Measurements from ENCODE around the gene SH3GL3.
A peak's percentile ranks its signal among the peaks of the same experiment; 100 is the strongest.

Gene SH3GL3

GRCh38 chr15:83445643-83446042, 1.5 kb upstream of the SH3GL3 start:
- Mint-ChIP-seq H3K4me1 (peaks cover 6% of the 10 kb centered on the region), H3K9me3 (peaks cover 3% of the 10 kb centered on the region), H3K27ac (no peak overlapping the region), H3K36me3 (no peaks in the 10 kb centered on the region), H3K4me3 (no peak overlapping the region)
- DNase-seq (ENCODE audit: low spot score in 2 of 2) (no peak), ATAC-seq (no peak)

GRCh38 chr15:83446417-83446816, 724 bp upstream of the SH3GL3 start:
- Mint-ChIP-seq H3K9me3 (peaks cover 3% of the 10 kb centered on the region), H3K4me1 (peaks cover 6% of the 10 kb centered on the region), H3K27ac (no peak overlapping the region), H3K36me3 (no peaks in the 10 kb centered on the region), H3K4me3 (peak overlapping the region; percentile 28)
- ATAC-seq (no peak), DNase-seq (ENCODE audit: low spot score in 2 of 2) (no peak)

DNA sequence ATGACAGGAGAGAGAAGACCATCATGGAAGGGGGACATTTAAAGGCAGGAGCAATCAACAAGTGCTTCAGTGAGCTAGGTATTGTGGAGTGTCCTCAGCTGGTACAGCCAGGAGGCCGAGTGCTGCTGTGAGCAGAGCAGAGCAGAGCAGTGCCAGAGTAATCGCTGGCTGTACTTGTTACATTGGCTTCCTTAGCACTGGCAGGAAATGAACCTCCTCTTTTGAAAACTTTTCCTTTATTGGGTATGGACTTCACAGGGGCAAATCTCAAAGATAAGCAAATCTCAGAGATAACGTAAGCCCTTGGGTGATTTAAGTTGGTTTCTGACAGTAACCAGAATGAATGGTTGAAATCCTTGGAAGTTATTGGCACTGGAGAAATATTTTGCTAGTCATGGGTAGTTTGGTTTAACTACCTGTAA, 2.1 kb downstream of the SH3GL3 start:
- no peak overlapping the region for H3K4me3 Mint-ChIP-seq
- no peak for DNase-seq (ENCODE audit: low spot score in 2 of 2)

DNA sequence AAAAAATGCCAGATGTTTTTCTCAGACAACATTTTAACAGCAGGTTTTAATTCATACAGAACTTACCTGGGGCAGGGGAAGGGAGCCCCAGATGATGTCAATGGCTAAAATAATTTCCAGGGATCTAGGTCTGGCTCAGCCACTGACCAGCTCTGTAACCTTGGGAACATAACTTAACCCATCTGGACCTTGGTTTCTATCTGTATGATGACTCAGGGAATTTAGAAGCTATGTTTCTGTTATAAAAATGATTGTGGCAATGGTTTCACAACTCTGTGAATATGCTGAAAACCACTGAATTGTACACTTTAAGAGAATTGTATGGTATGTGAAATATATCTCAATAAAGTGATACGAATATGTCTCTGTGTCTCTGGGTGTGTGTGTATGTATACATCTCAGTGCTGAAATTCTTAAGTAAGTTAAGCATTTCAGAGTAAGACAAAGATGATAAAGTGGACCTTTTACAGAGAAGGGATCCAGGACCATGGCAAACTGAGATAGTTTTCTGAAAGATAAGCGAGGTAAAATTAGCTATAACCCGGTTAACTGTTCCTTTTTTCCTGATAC, 2.9 kb downstream of the SH3GL3 start:
- DNase-seq (ENCODE audit: low spot score in 2 of 2), result no peak
- no peaks in the 10 kb centered on the region for H3K36me3 Mint-ChIP-seq

More for the DNA sequence above, 2.1 kb downstream of the SH3GL3 start:
- H3K27ac Mint-ChIP-seq, result no peak overlapping the region
- H3K4me1 Mint-ChIP-seq, result peaks cover 6% of the 10 kb centered on the region
- peaks cover 3% of the 10 kb centered on the region for H3K9me3 Mint-ChIP-seq
- H3K36me3 Mint-ChIP-seq, result no peaks in the 10 kb centered on the region
- ATAC-seq, result no peak

DNA sequence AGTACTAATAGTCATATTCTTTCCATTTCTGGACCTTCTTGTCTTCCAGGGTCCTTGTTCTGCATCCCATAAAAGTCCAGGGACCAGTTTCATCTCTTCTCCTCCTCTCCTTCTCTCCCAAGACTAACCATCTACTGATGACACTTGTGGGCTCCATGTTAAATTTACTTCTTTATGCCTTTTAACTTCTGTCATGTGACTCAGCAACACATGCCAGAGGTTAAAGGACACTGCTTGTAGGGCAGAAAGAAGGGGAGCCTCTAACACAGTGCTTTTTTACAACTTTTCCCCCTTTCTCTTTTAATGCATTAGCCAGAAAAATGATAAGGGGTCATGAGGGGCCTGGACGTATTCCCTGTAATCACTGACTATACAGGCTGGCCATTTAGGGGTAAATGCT, 10.0 kb downstream of the SH3GL3 start:
- ATAC-seq (no peak), DNase-seq (ENCODE audit: low spot score in 2 of 2) (no peak)
- no peak overlapping the region for H3K27ac Mint-ChIP-seq
- H3K36me3 Mint-ChIP-seq, result no peaks in the 10 kb centered on the region
- H3K4me1 Mint-ChIP-seq, result no peaks in the 10 kb centered on the region
- H3K9me3 Mint-ChIP-seq, result peaks cover 3% of the 10 kb centered on the region
- no peak overlapping the region for H3K4me3 Mint-ChIP-seq

More for the DNA sequence above, 2.9 kb downstream of the SH3GL3 start:
- no peak for ATAC-seq
- H3K4me1 Mint-ChIP-seq, result peaks cover 6% of the 10 kb centered on the region
- no peak overlapping the region for H3K27ac Mint-ChIP-seq
- no peak overlapping the region for H3K4me3 Mint-ChIP-seq
- H3K9me3 Mint-ChIP-seq, result peaks cover 3% of the 10 kb centered on the region

GRCh38 chr15:83458381-83458780, 11.2 kb downstream of the SH3GL3 start:
- no peak for ATAC-seq
- no peaks in the 10 kb centered on the region for H3K4me1 Mint-ChIP-seq

GRCh38 chr15:83462026-83462425, 14.9 kb downstream of the SH3GL3 start:
- Mint-ChIP-seq H3K27ac (no peak overlapping the region), H3K4me3 (no peak overlapping the region), H3K4me1 (no peaks in the 10 kb centered on the region), H3K9me3 (peaks cover 3% of the 10 kb centered on the region), H3K36me3 (no peaks in the 10 kb centered on the region)
- DNase-seq (ENCODE audit: low spot score in 2 of 2) (no peak), ATAC-seq (no peak)

More at GRCh38 chr15:83458381-83458780, 11.2 kb downstream of the SH3GL3 start:
- DNase-seq (ENCODE audit: low spot score in 2 of 2), result no peak
- Mint-ChIP-seq H3K4me3 (no peak overlapping the region), H3K9me3 (peaks cover 3% of the 10 kb centered on the region), H3K27ac (no peak overlapping the region), H3K36me3 (no peaks in the 10 kb centered on the region)

DNA sequence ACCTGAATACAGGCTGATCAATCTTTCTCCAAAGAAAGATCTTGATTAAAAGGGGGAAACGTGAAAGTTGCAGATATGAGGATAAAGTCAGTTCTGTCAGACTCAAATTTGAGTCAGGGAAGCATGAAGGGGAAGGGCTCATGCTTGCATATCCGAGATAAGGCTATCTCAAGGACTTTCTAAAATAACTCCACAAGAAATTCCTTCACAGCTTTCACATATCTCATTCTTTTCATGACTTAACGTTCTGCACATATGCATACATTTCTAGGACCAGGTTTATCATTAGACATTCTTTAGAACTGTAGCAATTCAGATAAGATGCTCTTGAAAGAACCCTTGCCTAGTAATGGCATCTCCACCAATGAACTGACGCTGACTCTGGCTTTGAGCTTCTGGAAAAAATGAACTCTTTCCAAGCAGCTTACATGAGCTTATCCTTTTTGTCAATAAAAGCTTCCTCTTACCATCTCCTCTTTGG, 15.9 kb downstream of the SH3GL3 start:
- DNase-seq (ENCODE audit: low spot score in 2 of 2) (no peak), ATAC-seq (no peak)
- H3K4me1 Mint-ChIP-seq, result no peaks in the 10 kb centered on the region
- no peaks in the 10 kb centered on the region for H3K36me3 Mint-ChIP-seq
- H3K4me3 Mint-ChIP-seq, result no peak overlapping the region
- H3K9me3 Mint-ChIP-seq, result peaks cover 3% of the 10 kb centered on the region
- no peak overlapping the region for H3K27ac Mint-ChIP-seq

DNA sequence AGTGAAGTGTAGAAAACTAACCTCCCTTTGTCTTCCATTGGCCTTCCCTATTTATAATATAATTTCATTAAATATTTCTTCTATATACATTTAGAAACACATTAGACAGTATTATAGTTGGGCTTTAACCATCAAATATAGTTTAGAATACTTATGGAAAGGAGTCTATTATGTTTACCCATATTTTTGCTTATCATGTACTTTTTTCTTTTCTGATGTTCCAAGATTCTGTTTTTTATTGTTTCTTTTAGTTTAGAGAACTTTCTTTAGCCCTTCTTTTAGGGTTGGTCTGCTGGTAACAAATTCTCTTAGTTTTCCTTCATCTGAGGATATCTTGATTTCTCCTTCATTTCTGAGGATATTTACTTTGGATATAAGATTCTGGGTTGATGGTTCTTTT, 23.7 kb downstream of the SH3GL3 start:
- Mint-ChIP-seq H3K36me3 (no peaks in the 10 kb centered on the region), H3K27ac (no peak overlapping the region), H3K4me1 (no peaks in the 10 kb centered on the region), H3K4me3 (no peak overlapping the region), H3K9me3 (peaks cover 3% of the 10 kb centered on the region)
- no peak for ATAC-seq
- no peak for DNase-seq (ENCODE audit: low spot score in 2 of 2)

DNA sequence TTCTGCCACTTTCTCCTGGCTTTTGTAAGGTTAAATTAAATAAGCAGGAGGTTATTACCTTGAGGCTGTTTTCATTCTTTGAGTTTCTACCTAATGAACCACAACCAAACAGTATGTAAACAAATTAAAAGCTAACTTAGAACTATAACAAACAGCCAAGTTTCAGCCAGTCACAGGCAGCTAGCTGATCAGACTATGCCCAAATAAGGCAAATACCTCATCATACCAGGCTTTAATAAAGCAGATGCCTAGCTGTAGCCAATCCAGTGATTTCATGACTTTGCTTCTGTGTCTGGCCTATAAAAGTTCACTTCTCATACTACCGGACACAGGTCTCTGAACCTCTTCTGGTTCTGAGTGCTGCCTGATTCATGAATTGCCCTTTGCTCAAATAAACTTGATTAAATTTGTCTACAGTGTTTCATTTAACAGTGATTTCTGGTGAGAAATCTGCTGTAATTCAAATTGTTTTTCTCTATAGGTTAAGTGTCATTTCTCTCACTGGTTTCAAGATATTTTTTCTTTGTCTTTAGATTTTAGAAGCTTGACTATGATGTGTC, 24.2 kb downstream of the SH3GL3 start:
- peaks cover 3% of the 10 kb centered on the region for H3K9me3 Mint-ChIP-seq
- H3K36me3 Mint-ChIP-seq, result no peaks in the 10 kb centered on the region
- no peak for ATAC-seq
- no peak overlapping the region for H3K27ac Mint-ChIP-seq
- no peaks in the 10 kb centered on the region for H3K4me1 Mint-ChIP-seq
- DNase-seq (ENCODE audit: low spot score in 2 of 2), result no peak
- H3K4me3 Mint-ChIP-seq, result no peak overlapping the region

GRCh38 chr15:83472151-83472550, 25.0 kb downstream of the SH3GL3 start:
- DNase-seq (ENCODE audit: low spot score in 2 of 2), result no peak
- no peak overlapping the region for H3K4me3 Mint-ChIP-seq
- peaks cover 3% of the 10 kb centered on the region for H3K9me3 Mint-ChIP-seq
- no peaks in the 10 kb centered on the region for H3K4me1 Mint-ChIP-seq
- no peaks in the 10 kb centered on the region for H3K36me3 Mint-ChIP-seq
- H3K27ac Mint-ChIP-seq, result no peak overlapping the region
- ATAC-seq, result no peak

DNA sequence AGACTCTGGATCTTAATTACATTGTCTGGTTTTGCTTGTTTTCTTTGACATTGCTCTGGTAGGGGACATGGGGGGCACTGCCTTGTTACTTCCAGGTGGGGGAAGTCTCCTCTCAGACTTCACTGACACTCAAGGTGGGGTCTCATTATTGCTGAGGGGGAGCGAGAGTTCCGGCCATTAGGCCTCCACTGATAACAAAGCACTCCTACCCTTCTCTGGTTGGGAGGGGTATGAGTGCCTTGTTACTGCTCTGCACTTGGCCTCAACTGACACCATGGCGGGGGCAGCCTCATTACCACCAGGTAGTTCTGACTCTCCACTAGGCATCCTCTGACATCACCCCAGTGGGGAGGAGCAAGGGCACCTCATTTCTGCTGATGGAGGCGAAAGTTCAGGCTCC, 25.7 kb downstream of the SH3GL3 start:
- DNase-seq (ENCODE audit: low spot score in 2 of 2), result no peak
- no peak overlapping the region for H3K4me3 Mint-ChIP-seq
- H3K27ac Mint-ChIP-seq, result no peak overlapping the region
- ATAC-seq, result no peak
- no peaks in the 10 kb centered on the region for H3K4me1 Mint-ChIP-seq
- peaks cover 3% of the 10 kb centered on the region for H3K9me3 Mint-ChIP-seq
- no peaks in the 10 kb centered on the region for H3K36me3 Mint-ChIP-seq

GRCh38 chr15:83474578-83474977, 27.4 kb downstream of the SH3GL3 start:
- Mint-ChIP-seq H3K27ac (no peak overlapping the region), H3K4me1 (no peaks in the 10 kb centered on the region)

GRCh38 chr15:83475551-83475950, 28.4 kb downstream of the SH3GL3 start:
- H3K27ac Mint-ChIP-seq, result no peak overlapping the region
- no peaks in the 10 kb centered on the region for H3K9me3 Mint-ChIP-seq
- H3K36me3 Mint-ChIP-seq, result no peaks in the 10 kb centered on the region
- DNase-seq (ENCODE audit: low spot score in 2 of 2) (no peak), ATAC-seq (no peak)
- H3K4me1 Mint-ChIP-seq, result no peaks in the 10 kb centered on the region
- no peak overlapping the region for H3K4me3 Mint-ChIP-seq

More at GRCh38 chr15:83474578-83474977, 27.4 kb downstream of the SH3GL3 start:
- no peak for ATAC-seq
- H3K9me3 Mint-ChIP-seq, result no peaks in the 10 kb centered on the region
- no peaks in the 10 kb centered on the region for H3K36me3 Mint-ChIP-seq
- no peak overlapping the region for H3K4me3 Mint-ChIP-seq
- no peak for DNase-seq (ENCODE audit: low spot score in 2 of 2)

- Mint-ChIP-seq H3K9me3 (no peaks in the 10 kb centered on the region), H3K27ac (no peak overlapping the region), H3K4me1 (no peaks in the 10 kb centered on the region), H3K36me3 (no peaks in the 10 kb centered on the region), H3K4me3 (no peak overlapping the region)
- ATAC-seq (no peak), DNase-seq (ENCODE audit: low spot score in 2 of 2) (no peak)
Observed at GRCh38 chr15:83476066-83476465, 28.9 kb downstream of the SH3GL3 start.

- no peaks in the 10 kb centered on the region for H3K36me3 Mint-ChIP-seq
- no peak for ATAC-seq
- H3K27ac Mint-ChIP-seq, result no peak overlapping the region
- H3K4me3 Mint-ChIP-seq, result no peak overlapping the region
- no peaks in the 10 kb centered on the region for H3K9me3 Mint-ChIP-seq
- no peaks in the 10 kb centered on the region for H3K4me1 Mint-ChIP-seq
- no peak for DNase-seq (ENCODE audit: low spot score in 2 of 2)
Observed at GRCh38 chr15:83476708-83477107, 29.6 kb downstream of the SH3GL3 start.

All from stimulated activated effector memory CD8-positive, alpha-beta T cell treated with anti-CD3 and anti-CD28 coated beads, Interleukin-12 subunit alpha, Interleukin-12 subunit beta, amount 100 ng/mL, for 72 hours (primary cell).